COR-L47 (cell line): ENCODE data around the gene SRPK2.
"Not testable (repeated sequence)": the region's sequence is repeated elsewhere in the genome, so short reads cannot be mapped to it uniquely, and the experiment has no call there.

ENCODE experiments used
- DNase-seq: peaks from one replicate; lab custom pipeline; 2025; lab: John Stamatoyannopoulos, UW

SRPK2 gene

GRCh38 chr7:105376908-105377533 is 11.7 kb downstream of the SRPK2 start:
- DNase-seq, result no peak

GRCh38 chr7:105369944-105370343 is 18.8 kb downstream of the SRPK2 start:
- no peak for DNase-seq

DNA sequence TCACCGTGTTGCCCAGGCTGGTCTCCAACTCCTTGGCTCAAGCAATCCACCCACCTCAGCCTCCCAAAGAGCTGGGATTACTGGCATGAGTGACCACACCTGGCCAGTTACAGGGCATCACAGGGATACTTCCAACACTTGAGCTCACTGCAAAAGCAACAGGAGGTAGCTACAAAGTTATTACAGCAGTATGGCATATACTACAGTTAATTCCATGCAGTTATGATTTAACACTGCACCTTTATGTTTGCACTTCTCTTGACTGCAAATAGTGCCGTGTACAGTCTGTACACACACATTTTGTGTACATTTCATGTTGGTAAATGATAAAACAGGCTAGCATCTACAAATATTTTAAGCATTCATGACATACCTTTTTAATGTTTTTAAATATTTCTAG is 21.3 kb downstream of the SRPK2 start:
- no peak for DNase-seq

DNA sequence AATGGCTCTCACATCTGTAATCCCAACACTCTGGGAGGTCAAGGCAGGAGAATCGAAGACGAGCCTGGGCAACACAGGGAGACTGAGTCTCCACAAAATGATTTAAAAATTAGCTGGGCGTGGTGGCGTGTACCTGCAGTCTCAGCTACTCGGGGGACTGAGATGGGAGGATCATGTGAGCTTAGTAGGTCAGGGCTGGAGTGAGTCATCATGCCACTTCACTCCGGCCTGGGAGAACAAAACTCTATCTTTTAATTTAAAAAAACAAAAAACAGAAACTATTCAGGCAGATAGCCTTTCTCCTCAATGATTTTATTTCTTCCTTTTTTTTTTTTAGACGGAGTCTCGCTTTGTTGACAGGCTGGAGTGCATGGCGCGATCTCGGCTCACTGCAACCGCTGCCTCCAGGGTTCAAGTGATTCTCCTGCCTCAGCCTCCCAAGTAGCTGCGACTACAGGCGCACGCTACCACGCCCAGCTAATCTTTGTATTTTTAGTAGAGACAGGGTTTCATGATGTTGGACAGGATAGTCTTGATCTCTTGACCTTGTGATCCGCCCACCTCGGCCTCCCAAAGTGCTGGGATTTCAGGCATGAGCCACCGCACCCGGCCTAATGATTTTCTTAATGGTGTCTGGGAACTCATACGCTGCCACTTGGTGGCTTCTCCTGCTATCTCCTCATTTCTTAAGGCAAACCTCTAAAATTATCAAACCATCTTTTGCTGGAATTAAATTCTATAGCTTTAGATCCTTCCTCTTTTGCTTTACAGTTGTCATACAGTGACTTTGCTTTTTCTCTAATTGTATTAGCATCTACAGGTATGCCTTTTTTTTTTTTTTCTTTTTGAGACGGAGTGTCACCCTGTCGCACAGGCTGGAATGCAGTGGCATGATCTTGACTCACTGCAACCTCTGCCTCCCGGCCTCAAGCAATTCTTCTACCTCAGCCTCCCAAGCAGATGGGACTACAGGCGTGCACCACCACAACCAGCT is 22.9 kb downstream of the SRPK2 start:
- DNase-seq, result no peak

- no peak for DNase-seq
Observed at GRCh38 chr7:105364684-105365083, 24.0 kb downstream of the SRPK2 start.

DNA sequence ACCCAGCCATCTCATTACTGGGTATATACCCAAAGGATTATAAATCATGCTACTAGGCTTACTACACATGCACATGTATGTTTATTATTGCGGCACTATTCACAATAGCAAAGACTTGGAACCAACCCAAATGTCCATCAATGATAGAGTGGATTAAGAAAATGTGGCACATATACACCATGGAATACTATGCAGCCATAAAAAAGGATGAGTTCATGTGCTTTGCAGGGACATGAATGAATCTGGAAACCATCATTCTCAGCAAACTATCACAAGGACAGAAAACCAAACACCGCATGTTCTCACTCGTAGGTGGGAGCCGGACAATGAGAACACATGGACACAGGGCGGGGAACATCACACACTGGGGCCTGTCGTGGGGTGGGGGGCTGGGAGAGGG is 25.1 kb downstream of the SRPK2 start:
- not testable (repeated sequence) for DNase-seq

DNA sequence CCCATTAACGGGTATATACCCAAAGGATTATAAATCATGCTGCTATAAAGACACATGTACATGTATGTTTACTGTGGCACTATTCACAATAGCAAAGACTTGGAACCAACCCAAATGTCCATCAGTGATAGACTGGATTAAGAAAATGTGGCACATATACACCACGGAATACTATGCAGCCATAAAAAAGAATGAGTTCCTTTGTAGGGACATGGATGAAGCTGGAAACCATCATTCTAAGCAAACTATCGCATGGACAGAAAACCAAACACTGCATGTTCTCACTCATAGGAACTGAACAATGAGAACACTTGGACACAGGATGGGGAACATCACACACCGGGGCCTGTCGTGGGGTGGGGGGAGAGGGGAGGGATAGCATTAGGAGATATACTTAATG is 26.0 kb downstream of the SRPK2 start:
- not testable (repeated sequence) for DNase-seq

GRCh38 chr7:105361995-105362394 is 26.7 kb downstream of the SRPK2 start:
- not testable (repeated sequence) for DNase-seq

DNA sequence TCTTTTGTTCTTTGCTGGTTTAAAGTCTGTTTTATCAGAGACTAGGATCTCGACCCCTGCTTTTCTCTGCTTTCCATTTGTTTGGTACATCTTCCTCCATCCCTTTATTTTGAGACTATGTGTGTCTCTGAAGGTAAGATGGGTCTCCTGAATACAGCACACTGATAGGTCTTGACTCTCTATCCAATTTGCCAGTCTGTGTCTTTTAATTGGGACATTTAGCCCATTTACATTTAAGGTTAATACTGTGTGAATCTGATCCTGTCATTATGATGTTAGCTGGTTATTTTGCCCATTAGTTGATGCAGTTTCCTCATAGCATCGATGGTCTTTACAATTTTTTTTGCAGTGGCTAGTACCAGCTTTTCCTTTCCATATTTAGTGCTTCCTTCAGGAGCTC is 28.6 kb downstream of the SRPK2 start:
- not testable (repeated sequence) for DNase-seq

- no peak for DNase-seq
Observed at GRCh38 chr7:105355701-105356100, 33.0 kb downstream of the SRPK2 start.

DNA sequence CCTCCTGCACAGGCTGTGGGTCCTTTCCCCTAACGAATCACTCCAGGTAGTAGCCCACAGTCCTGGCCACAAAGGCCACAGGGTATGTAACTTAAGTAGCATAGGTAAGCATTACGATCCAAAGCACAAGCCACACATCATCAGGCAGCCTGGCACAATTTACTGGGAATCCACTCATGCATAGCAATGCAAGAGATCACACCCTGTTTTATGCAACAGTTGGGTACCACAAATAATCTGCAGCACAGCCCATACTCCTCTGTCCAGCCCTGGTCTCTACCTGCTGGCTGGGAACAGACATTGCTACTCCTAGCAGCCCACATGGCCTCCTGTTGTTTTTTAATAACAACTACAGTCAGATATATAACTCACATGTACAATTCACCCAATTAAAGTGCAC is 34.3 kb downstream of the SRPK2 start:
- no peak for DNase-seq

GRCh38 chr7:105353752-105354328 is 34.9 kb downstream of the SRPK2 start:
- no peak for DNase-seq

GRCh38 chr7:105352901-105353668 is 35.6 kb downstream of the SRPK2 start:
- DNase-seq, result no peak

DNA sequence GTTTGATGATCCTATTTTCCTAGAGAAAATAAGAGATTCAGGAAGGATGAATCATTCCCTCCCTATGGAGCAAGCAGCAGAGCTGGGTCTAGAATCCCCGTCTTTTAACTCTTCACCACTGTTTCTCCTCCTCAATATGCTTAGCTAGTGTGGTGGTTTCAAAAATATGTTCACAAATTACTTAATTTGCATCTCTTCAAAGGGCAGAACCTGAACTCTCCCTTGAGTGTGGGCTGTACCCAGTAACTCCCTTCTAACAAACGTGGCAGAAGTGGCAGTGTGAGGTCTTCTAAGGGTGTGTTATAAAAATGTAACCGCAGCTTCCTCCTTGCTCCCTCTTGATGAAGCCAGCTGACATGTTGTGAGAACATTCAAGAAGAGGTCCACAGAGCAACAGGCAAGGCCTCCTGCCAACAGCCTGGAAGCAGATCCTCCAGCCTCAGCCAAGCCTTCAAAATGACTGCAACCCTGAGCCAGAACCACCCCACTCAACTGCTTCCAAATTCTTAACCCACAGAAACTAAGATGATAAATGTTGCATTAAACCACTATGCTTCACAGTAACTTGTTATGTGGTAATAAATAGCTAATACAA is 36.6 kb downstream of the SRPK2 start:
- DNase-seq, result no peak

DNA sequence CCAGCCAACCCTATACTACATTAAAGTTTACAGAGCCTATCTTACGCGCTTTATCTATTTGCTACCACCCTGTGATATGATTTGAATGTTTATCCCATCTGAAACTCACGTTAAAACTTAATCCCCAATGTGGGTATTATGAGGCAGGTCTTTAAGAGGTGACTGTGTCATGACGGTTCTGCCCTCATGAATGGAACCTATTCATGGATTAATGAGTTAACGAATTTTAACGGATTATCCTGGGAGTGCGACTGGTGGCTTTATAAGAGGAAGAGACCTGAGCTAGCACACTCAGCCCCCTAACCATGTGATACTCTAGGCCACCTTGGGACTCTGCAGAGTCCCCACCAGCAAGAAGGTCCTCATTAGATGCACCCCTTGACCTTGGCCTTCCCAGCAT is 37.8 kb downstream of the SRPK2 start:
- DNase-seq, result no peak

GRCh38 chr7:105348177-105348576 is 40.5 kb downstream of the SRPK2 start:
- DNase-seq, result not testable (repeated sequence)

DNA sequence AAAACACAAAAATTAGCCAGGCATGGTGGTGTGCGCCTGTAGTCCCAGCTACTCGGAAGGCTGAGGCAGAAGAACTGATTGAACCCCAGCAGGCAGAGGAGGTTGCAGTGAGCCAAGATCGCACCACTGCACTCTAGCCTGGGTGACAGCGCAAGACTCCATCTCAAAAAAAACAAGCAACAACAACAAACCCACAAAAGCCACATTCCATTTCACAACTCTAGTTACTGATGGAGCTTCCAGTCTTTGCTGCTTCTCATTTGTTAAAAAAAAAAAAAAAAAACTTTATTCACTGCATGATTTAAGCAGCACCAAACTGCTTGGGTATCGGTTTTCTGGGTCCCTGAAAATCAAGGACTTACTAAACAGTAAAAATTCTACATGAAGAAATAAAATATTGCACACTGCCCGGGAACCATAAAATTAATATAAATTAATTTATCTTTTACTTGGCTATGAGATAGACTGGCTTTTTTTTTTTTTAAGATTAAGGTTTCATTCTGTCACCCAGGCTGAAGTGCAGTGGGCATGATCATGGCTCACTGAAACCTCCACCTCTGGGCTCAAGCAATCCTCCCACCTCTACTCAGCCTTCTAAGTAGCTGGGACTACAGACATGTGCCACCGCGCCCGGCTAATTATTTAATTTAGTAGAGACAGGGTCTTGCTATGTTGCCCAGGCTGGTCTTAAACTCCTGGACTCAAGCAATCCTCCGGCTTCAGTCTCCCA is 42.0 kb downstream of the SRPK2 start:
- DNase-seq, result no peak

DNA sequence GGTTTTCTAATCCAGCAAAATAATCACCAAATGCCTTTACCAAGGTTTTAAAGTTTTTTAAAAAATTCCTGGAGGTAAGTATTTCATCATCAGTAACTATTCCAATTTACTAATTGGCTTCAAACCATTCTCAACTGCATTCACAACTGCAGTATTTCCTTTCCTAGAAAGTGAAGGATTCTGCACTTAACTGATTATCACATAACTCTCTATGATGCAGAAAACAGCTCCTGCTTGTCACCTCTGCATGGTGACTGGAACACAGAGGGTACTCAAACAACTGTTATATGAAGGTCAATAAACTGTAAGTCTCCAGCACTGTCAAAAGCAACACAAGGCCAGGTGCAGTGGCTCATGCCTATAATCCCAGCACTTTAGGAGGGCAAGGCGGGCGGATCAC is 42.6 kb downstream of the SRPK2 start:
- no peak for DNase-seq

DNA sequence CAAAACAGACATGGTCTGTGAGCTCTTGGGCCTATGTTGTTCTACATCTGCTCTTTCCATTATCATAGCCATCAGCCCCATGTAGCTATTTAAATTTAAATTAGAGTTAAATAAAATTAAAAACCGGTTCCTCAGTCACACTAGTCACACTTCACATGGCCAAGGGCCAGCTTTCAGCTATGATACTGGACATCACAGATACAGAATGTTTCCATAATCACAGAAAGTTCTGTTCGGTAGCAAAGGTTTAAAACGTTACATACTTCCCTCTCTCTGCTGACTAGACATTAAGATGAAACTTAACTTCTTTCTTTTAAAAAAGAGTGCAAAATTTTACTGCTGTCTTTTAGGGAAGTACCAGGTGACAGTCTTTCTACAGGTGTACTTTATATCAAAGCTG is 43.0 kb downstream of the SRPK2 start:
- no peak for DNase-seq

DNA sequence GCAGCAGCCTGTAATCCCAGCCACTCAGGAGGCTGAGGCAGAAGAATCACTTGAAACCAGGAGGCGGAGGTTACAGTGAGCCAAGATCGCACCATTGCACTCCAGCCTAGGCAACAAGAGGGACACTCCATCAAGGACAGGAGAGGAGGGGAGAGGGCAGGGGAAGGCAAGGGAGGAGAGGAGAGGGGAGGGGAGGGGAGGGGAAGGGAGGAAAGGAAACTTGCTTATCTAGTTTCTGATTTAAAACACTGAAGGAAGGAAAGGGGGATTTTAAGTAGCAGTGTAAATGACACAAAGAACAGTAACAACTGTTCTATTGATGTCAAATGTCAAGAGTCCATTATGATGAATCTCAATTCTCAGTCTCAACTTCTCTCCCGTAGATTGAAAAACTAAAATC is 43.7 kb downstream of the SRPK2 start:
- no peak for DNase-seq
